Neural progenitor cell (in vitro differentiated cells): ENCODE measurements around the gene ASTN1.

Experiments used
- CTCF ChIP-seq: fragments of 200-600 bp; sonication (generic); IDR thresholded peaks from 2 replicates; pipeline ENCODE4 v1.5.1; 2017; ENCODE audit warnings: antibody characterized with exemption, mild to moderate bottlenecking
- EZH2 ChIP-seq: fragments of 200-600 bp; sonication (generic); IDR thresholded peaks from 2 replicates; pipeline ENCODE4 v1.6.1; 2017; ENCODE audit warnings: antibody characterized with exemption, mild to moderate bottlenecking, moderate library complexity

DNA sequence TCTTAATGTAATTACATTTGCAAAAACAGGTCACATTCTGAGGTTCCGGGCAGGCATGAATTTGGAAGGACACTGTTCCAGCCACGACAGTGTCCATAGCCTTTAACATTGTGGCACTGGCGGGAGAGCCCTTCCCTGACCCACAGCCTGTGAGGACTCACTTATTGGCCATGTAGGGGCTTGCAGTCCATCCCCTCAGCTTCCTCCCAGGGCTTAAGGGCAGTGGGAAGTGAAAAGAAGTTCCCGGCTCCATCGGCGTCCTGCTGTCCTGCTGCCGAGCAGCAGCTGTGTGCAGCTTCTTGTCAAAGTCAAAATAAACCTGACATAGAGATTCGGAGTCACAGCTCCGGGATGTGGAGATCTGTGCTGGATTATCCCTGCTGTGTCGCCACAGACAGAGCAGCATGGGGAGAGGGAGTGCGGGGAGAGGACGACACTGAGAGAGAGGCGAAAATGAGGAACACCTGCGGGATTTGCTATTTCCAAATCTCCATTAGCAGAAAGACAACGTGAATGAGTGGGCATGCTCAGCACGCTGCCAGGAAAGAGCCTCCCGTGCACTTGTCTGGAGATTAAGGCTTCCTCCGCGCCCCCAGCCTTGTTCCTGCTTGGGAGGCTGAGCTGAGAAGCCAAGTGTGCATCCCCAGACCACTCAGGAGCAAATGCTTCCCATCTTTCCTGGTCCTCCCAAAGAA, 260.3 kb downstream of the ASTN1 start:
- no peak for TF ChIP-seq CTCF
- no peak for TF ChIP-seq EZH2
